GM19397 (cell line): Measurements from ENCODE around the gene CYP4F12.

ENCODE experiments used
- ATAC-seq: cut with Tn5 transposase; IDR thresholded peaks from one replicate; pipeline ENCODE4 v1.9.1; 2021; ENCODE audit warnings: mild to moderate bottlenecking, moderate library complexity; ENCODE audit not compliant: unreplicated experiment

The CYP4F12 gene, protein sequence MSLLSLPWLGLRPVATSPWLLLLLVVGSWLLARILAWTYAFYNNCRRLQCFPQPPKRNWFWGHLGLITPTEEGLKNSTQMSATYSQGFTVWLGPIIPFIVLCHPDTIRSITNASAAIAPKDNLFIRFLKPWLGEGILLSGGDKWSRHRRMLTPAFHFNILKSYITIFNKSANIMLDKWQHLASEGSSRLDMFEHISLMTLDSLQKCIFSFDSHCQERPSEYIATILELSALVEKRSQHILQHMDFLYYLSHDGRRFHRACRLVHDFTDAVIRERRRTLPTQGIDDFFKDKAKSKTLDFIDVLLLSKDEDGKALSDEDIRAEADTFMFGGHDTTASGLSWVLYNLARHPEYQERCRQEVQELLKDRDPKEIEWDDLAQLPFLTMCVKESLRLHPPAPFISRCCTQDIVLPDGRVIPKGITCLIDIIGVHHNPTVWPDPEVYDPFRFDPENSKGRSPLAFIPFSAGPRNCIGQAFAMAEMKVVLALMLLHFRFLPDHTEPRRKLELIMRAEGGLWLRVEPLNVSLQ

GRCh38 chr19:15672580-15673175 lies at the start of gene CYP4F12:
Gene CYP4F12 (plus strand): TSS chr19:15673087. CDS start chr19:15673530, 443 bp downstream.
- no peak for ATAC-seq

GRCh38 chr19:15623711-15624318 lies 49.1 kb upstream of the CYP4F12 start:
- ATAC-seq: no peak

DNA sequence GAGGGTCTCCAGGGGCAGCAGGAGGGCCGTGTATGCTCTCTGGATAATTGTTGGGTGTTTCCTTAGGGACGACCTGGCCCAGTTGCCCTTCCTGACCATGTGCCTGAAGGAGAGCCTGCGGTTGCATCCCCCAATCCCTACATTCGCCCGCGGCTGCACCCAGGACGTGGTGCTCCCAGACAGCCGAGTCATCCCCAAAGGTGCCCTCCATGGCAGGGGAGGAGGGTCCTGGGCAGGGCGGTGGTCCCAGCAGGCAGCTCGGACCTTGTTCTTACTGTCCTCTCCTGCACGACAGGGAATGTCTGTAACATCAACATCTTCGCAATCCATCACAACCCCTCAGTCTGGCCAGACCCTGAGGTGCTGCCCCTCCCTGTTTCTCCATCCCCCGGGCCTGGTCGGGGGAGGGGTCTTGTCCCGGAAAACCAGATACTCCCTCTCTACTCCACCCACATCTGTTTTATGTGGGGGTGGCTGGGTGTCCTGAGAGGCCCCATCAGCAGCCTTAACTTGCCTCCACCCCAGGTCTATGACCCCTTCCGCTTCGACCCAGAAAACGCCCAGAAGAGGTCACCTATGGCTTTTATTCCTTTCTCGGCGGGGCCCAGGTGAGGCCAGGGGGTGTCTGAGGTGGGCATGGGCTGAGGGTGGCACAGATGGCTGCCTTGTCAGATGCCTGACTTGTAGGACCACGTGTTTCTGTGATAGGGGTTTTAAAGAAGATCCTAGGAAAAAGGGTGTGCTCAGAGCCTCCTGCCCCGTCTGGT lies 44.5 kb upstream of the CYP4F12 start:
- ATAC-seq: no peak

DNA sequence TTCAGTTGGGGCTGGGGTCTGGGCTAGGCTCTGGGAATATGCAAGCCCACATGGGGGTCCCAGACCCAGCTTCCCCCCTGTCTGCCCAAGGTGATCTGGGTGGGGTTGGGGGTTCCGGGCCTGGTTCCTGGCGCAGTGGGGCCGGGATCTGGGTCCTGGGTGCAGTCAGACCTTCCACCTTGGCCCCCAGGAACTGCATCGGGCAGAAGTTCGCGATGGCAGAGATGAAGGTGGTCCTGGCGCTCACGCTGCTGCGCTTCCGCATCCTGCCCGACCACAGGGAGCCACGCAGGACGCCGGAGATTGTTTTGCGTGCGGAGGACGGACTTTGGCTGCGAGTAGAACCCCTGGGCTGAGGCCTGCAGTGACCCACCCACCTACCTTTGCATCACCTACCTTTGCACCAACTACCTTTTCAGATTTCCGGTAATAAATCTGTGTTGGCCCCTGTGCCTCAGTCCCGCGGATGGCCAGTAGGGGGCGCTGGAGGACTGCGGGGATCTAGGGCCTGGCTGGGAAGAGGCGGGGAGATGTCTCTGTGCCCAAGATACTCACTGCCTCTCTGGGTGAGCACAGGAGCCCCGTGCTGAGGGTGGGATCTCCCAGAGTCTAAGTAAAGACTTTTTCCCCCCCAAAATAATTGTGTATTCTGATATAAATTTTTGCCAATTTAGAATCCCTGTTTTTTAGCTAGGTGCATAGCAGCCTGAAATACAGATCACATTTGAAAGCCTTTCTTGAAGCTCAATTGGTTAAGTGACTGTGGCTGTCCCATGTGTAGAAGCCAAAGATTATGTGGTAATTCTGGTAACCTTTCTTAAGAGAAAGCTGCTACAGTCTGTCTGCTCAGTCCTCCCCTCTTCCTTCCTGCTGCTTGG lies 43.6 kb upstream of the CYP4F12 start:
- no peak for ATAC-seq

GRCh38 chr19:15631817-15632216 lies 41.1 kb upstream of the CYP4F12 start:
- no peak for ATAC-seq

DNA sequence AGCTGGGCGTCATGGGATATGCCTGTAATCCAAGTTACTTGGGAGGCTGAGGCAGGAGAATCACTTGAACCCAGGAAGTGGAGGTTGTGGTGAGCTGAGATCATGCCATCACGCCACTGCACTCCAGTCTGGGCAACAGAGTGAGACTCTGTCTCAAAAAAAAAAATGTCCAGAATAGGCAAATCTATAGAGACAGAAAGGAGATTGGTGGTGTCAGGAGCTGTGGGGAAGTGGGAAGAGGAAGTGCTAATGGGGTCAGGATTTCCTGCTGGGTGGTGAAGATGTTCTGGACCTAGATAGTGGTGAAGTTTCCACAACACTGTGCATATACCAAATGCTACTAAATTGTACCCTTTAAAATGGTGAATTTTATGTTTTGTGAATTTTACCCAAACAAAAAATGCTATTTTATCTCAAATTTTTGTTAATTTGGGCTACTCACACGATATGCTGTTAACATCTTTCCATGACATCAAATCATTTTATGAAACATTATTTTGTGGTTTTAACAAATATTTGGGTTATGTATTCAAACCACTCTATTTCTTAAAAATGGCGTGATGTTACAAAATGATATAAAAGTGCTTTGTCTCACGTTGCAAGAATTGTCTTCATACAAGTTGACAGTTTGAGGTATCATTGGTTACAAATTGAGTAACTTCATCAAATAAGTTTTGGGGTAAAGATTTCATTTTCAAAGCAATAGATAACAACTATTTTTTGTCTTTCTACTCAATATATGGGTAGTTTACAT lies 39.6 kb upstream of the CYP4F12 start:
- no peak for ATAC-seq

DNA sequence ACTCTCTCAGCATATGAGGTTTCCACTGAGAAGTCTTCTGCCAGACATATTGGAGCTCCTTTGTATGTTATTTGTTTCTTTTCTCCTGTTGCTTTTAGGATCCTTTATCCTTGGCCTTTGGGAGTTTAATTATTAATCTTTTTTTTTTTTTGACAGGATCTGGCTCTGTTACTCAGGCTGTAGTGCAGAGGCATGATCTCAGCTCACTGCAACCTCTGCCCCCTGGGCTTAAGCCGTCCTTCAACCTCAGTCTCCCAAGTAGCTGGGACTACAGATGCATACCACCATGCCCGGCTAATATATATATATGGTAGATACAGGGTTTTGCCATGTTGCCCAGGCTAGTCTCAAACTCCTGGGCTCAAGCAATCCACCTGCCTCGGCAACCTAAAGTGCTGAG lies 38.8 kb upstream of the CYP4F12 start:
- ATAC-seq: no peak

DNA sequence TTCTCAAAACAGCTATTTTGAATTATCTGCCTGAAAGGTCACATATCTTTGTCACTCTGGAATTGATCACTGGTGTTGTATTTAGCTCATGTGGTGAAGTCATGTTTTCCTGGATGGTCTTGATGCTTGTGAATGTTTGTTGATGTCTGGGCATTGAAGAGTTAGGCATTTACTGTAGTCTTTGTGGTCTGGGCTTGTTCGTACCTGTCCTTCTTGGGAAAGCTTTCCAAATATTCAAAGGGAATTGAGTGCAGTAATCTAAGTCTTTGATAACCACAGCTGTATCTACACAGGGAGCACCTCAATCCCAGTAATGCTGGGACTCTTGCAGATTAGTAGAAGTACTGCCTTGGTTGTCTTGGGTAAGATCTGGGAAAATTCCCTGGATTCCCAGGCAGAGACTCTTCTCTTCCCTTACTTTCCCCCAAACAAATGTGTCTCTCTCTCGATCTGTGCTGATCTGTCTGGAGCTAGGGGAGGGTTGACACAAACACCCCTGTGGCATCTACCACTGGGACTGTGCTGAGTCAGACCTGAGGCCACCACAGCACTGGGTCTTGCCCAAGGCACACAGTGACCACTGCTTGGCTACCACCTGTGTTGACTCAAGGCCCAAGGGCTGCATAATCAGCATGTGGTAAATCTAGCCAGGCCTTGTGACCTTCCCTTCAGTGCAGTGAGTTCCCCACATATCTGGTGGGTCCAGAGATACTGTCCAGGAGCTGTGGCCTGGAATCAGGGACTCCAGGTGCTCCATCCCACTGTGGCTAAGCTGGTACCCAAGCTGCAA lies 37.7 kb upstream of the CYP4F12 start:
- no peak for ATAC-seq

GRCh38 chr19:15636026-15636425 lies 36.9 kb upstream of the CYP4F12 start:
- ATAC-seq: no peak

DNA sequence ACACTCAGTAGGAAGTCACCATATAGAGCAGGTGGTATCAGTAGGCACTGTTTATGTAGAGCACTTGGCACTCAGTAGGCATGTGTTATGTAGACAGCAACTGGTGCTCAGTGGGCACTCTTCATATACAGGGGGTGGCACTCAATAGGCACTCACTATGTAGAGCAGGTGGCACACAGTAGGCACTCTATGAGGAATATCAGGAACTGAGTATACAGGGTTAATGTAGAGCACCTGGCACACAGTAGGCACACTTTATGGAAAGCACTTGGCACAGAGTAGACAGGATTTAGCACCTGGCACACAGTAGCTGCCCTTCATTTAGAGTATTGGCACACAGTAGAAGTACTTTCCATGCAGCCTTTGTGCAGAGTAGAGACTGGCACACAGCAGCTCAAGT lies 33.3 kb upstream of the CYP4F12 start:
- no peak for ATAC-seq

- ATAC-seq: no peak
These were observed 32.5 kb upstream of the CYP4F12 start, which contains the start of gene CYP4F3 for GRCh38 chr19:15640294-15640903. Gene CYP4F3 (plus strand): TSS chr19:15640897. CDS start chr19:15641416, 519 bp downstream.

DNA sequence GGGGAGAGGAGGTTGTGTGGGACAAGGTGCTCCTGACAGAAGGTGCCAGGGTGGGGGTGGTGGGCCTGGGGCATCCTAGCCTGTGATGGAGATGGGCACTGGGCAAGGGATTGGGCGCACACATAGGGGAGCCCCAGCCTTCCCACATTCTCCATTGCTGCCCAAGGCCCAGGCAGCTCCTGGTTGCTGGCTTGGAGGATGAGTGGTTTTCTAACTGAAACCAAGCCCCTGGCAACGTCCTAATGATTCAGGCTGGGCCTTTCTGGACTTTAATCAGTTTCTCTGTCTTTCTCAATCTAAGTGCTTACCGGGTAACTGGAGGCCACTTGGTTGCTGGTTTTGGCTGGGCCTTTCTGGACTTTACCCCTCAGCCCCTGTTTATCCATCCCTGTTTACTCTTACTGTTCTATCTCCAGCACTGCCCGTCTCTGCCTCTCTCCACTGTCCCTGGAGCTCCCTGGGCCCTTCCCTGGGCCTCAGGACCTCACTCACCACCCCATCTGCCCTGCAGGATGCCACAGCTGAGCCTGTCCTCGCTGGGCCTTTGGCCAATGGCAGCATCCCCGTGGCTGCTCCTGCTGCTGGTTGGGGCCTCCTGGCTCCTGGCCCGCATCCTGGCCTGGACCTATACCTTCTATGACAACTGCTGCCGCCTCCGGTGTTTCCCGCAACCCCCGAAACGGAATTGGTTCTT lies 31.8 kb upstream of the CYP4F12 start:
- ATAC-seq: no peak

GRCh38 chr19:15641901-15642491 lies 30.9 kb upstream of the CYP4F12 start:
- no peak for ATAC-seq

DNA sequence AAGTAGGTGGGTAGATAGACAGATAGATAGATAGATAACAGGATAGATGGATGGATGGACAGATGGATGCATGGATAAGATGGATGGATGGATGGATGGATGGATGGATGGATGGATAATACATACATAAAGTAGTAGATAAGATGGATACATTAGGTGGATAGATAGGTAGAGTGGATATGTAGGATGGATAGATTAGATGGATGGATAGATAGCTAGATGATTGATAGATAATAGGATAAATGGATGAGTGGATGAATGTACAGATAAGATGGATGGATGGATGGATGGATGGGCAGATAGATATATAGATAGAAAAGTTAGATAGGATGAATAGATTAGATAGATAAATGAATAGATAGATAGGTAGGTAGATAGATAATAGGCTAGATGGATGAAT lies 30.1 kb upstream of the CYP4F12 start:
- no peak for ATAC-seq

- no peak for ATAC-seq
These were observed 29.5 kb upstream of the CYP4F12 start for GRCh38 chr19:15643387-15643786.

DNA sequence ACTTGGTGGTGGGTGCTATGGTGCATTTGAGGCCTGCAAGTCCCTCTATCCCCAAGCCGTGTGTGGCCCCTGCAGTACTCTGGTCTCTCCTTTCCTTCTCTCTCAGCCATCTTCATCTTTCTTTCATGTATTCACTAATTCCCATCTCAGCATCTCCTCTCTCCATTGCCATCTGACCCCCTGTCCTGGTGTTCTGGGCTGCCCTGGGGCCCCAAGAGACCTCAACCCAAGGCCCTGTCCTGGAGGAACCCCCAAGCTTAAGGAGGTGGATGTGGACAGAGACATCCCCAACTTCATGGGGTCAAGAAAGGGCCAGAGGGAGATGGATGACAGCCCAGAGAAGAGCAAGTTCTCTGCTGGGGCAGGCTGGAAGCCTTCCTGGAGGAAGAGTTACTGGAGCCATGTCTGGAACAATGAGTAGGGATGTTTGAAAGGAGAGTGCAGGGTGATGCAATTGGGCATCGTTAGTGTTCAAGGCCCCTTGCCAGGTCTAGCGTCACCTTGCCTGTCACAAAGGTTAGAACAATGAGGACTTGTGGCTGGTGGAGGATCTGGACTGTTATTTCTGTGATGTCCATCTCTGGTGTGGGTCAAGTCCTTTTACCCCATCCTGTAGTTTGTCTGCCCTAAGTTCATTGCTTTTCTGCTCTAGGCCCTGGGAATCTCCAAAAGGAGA lies 28.7 kb upstream of the CYP4F12 start:
- no peak for ATAC-seq

- no peak for ATAC-seq
These were observed 28.1 kb upstream of the CYP4F12 start for GRCh38 chr19:15644816-15645215.
